HCT116 (cell line): ENCODE results near the gene EARS2. TPM values are rescaled to one million over a fixed set of nuclear protein-coding genes. Genes with fewer than 3 reads are reported as not detected.

Source experiments
- ATAC-seq: fragments of 200-7000 bp; cut with Tn5 transposase; 2 replicates; pipeline ENCODE4 v1.9.1; 2020; ENCODE audit warnings: mild to moderate bottlenecking, moderate library complexity
- BruUV-seq: library from RNA; stranded (reverse); fragments of 400-500 nt; replicated peaks from 2 replicates; lab custom pipeline; 2021; lab: Mats Ljungman, UMichigan
- CTCF ChIA-PET: fragments of 300-600 bp; sonication (Branson Sonifier 250); formaldehyde crosslinking; loops from one replicate; lab custom pipeline; 2021; ENCODE audit warnings: antibody characterized with exemption; lab: Charles Lee
- POLR2A ChIA-PET: fragments of 300-600, 350-600 bp; sonication (Branson Sonifier 250); formaldehyde crosslinking; loops from one replicate; lab custom pipeline; 2021; ENCODE audit warnings: antibody characterized with exemption; lab: Charles Lee
- RAD21 ChIA-PET, 2 experiments: fragments of 300-600 bp; sonication (Branson Sonifier 250); formaldehyde crosslinking; loops; one replicate each; lab custom pipeline; 2023; ENCODE audit warnings: low total read pairs in 2 of 2; ENCODE audit not compliant: uncharacterized antibody in 2 of 2, unreplicated experiment in 2 of 2, low non-redundant PET in 1 of 2; lab: Charles Lee
- DNase-seq: peaks from one replicate; pipeline ENCODE4 v3.0.0-alpha.2; 2010; ENCODE audit warnings: low read depth, low spot score
- H2AFZ ChIP-seq: fragments of 200-600 bp; shearing (Covaris generic), sonication (generic); 2 replicates; pipeline ENCODE4 v1.6.1; 2017; ENCODE audit warnings: low read depth, mixed run types, mixed read lengths, antibody characterized with exemption, low read length; ENCODE audit not compliant: poor library complexity, severe bottlenecking
- H3K27ac ChIP-seq: 2 replicates; pipeline ENCODE4 v1.5.1; 2012; ENCODE audit warnings: low read depth, low read length
- H3K27me3 ChIP-seq: fragments of 200-600 bp; sonication (generic); 2 replicates; pipeline ENCODE4 v1.6.1; 2016; ENCODE audit warnings: mixed run types, low read length, mixed read lengths; ENCODE audit not compliant: insufficient read depth
- H3K36me3 ChIP-seq, 2 experiments: fragments of 200-500 bp in 1 of 2; fragments of 200-600 bp in 1 of 2; sonication (Bioruptor generic) in 1 of 2; sonication (generic) in 1 of 2; 2 replicates each; pipeline versions ENCODE4 v1.5.1 to v1.6.1; 2014 to 2016; ENCODE audit warnings: low read length in 2 of 2, inconsistent platforms in 1 of 2, mixed read lengths in 1 of 2, mixed run types in 1 of 2; ENCODE audit not compliant: insufficient read depth in 2 of 2, control insufficient read depth in 1 of 2
- H3K4me1 ChIP-seq, 2 experiments: fragments of 200-600 bp in 1 of 2; sonication (generic) in 1 of 2; 2 replicates each; pipeline versions ENCODE4 v1.5.1 to v1.6.1; 2012 to 2017; ENCODE audit warnings: low read length in 2 of 2, inconsistent platforms in 1 of 2, mild to moderate bottlenecking in 1 of 2, mixed read lengths in 1 of 2, mixed run types in 1 of 2, moderate library complexity in 1 of 2; ENCODE audit not compliant: insufficient read depth in 2 of 2, control insufficient read depth in 1 of 2
- H3K4me2 ChIP-seq: fragments of 200-600 bp; sonication (generic); 2 replicates; pipeline ENCODE4 v1.6.1; 2017; ENCODE audit warnings: mixed run types, low read length, mixed read lengths
- H3K4me3 ChIP-seq, 2 experiments: fragments of 200-600 bp in 1 of 2; sonication (generic) in 1 of 2; replicated peaks in 1 of 2; 2 replicates each; pipeline ENCODE4 v1.5.1; 2011 to 2016; ENCODE audit warnings: low read length in 2 of 2, control low read depth in 1 of 2, low read depth in 1 of 2, mild to moderate bottlenecking in 1 of 2, mixed read lengths in 1 of 2, mixed run types in 1 of 2
- H3K79me2 ChIP-seq: fragments of 200-600 bp; sonication (generic); 2 replicates; pipeline ENCODE4 v1.6.1; 2017; ENCODE audit warnings: mild to moderate bottlenecking, mixed run types, low read length, moderate library complexity, mixed read lengths; ENCODE audit not compliant: insufficient read depth
- H3K9ac ChIP-seq: fragments of 200-600 bp; sonication (generic); 2 replicates; pipeline ENCODE4 v1.6.1; 2016; ENCODE audit warnings: low read length, mixed read lengths
- H3K9me2 ChIP-seq: fragments of 200-600 bp; sonication (generic), shearing (Covaris generic); 2 replicates; pipeline ENCODE4 v1.6.1; 2017; ENCODE audit warnings: mixed run types, mild to moderate bottlenecking, moderate library complexity; ENCODE audit not compliant: insufficient read depth
- H3K9me3 ChIP-seq, 2 experiments: fragments of 200-500 bp in 1 of 2; fragments of 200-600 bp in 1 of 2; sonication (Bioruptor generic) in 1 of 2; sonication (generic) in 1 of 2; 2 replicates each; pipeline ENCODE4 v1.6.1; 2014 to 2017; ENCODE audit warnings: low read length in 2 of 2, mixed read lengths in 2 of 2, inconsistent platforms in 1 of 2, low read depth in 1 of 2, mild to moderate bottlenecking in 1 of 2, mixed run types in 1 of 2, moderate library complexity in 1 of 2; ENCODE audit not compliant: control insufficient read depth in 1 of 2, insufficient read depth in 1 of 2
- H4K20me1 ChIP-seq: fragments of 200-600 bp; sonication (generic), shearing (Covaris generic); 2 replicates; pipeline ENCODE4 v1.6.1; 2017; ENCODE audit warnings: mixed run types, mild to moderate bottlenecking, moderate library complexity; ENCODE audit not compliant: insufficient read depth
- CBX3 ChIP-seq: IDR thresholded peaks from 2 replicates; pipeline ENCODE4 v1.6.1; 2012; ENCODE audit warnings: low read depth
- ELF1 ChIP-seq: IDR thresholded peaks from 2 replicates; pipeline ENCODE4 v1.6.1; 2012; ENCODE audit warnings: low read depth, borderline replicate concordance
- FOSL1 ChIP-seq: IDR thresholded peaks from 2 replicates; pipeline ENCODE4 v1.6.1; 2012; ENCODE audit warnings: low read depth
- POLR2A ChIP-seq: IDR thresholded peaks from 2 replicates; pipeline ENCODE4 v1.7.0; 2011; ENCODE audit warnings: borderline replicate concordance; ENCODE audit not compliant: insufficient read depth, insufficient read length; ENCODE audit errors: extremely low read depth
- RAD21 ChIP-seq: IDR thresholded peaks from 2 replicates; pipeline ENCODE4 v1.6.1; 2012; ENCODE audit warnings: low read depth, mild to moderate bottlenecking
- SIN3A ChIP-seq: IDR thresholded peaks from 2 replicates; pipeline ENCODE4 v1.6.1; 2012; ENCODE audit warnings: low read depth
- SP1 ChIP-seq: IDR thresholded peaks from 2 replicates; pipeline ENCODE4 v1.6.1; 2012; ENCODE audit warnings: low read depth
- ZFX ChIP-seq: fragments of 450-650 bp; IDR thresholded peaks from 2 replicates; pipeline ENCODE4 v1.6.1; 2017
- ZNF274 ChIP-seq: fragments of 200-500 bp; sonication (Bioruptor generic); IDR thresholded peaks from 2 replicates; pipeline ENCODE4 v1.6.1; 2014; ENCODE audit warnings: mild to moderate bottlenecking, low read depth, low read length, inconsistent platforms
- intact Hi-C: fragments of 100-400 bp; cut with micrococcal nuclease; formaldehyde crosslinking; loops from 2 replicates; pipeline ENCODE4 v1.10.0; 2022
- total RNA-seq: library from RNA; stranded (reverse); gene quantifications from one replicate; pipeline ENCODE4 v1.2.1, GENCODE V29; 2021; ENCODE audit not compliant: unreplicated experiment
- TF ChIP-seq, protein P1 (sequence below): IDR thresholded peaks from 2 replicates; pipeline ENCODE4 v1.6.1; 2012
- TF ChIP-seq, protein P2 (sequence below): IDR thresholded peaks from 2 replicates; pipeline ENCODE4 v1.6.1; 2012

Gene EARS2
- total RNA-seq, 1 experiment from 2014 or later, result 35.6 TPM

DNA sequence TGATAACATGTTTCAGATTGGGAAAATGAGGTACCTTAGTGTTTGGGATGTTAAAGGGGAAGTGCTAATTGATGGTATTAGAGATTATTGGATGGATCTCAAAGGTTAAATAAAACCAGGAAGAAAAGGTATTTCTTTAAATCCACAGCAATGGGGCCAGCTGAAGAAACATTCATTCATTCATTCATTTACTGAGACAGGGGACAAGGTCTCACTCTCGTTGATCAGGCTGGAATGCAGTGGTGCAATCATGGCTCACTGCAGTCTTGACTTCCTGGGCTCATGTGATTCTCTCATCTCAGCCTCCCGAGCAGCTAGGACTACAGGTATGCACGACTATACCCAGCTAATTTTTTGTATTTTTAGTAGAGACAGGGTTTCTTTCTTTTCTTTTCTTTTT lies 19.8 kb downstream of the EARS2 start:
- Histone ChIP-seq H4K20me1 (no peaks in the 10 kb centered on the region), H3K9me2 (no peaks in the 10 kb centered on the region), H3K79me2 (peaks cover 9% of the 10 kb centered on the region; the same call in 1 of the 2 replicates), H3K4me1 (peaks cover 7 to 17% of the 10 kb centered on the region in 2 experiments), H3K36me3 (peaks cover 20 to 26% of the 10 kb centered on the region in 2 experiments), H2AFZ (no peak overlapping the region), H3K4me3 (no peak overlapping the region), H3K9ac (no peak overlapping the region), H3K27ac (no peak overlapping the region), H3K27me3 (no peaks in the 10 kb centered on the region), H3K9me3 (no peaks in the 10 kb centered on the region), H3K4me2 (no peak overlapping the region)
- ChIA-PET CTCF (interaction anchor here (0.9 kb wide), 1 partner anchor 20 kb away, joined by 4 read pairs; the partner anchor contains the start of gene UBFD1), POLR2A (no interaction called here), RAD21 (no interaction called here)
- no TSS peak for BruUV-seq
- TF ChIP-seq RAD21 (no peak), ZFX (no peak), SIN3A (no peak)
- TF ChIP-seq, protein P1, sequence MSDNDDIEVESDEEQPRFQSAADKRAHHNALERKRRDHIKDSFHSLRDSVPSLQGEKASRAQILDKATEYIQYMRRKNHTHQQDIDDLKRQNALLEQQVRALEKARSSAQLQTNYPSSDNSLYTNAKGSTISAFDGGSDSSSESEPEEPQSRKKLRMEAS, result no peak
- TF ChIP-seq, protein P2, sequence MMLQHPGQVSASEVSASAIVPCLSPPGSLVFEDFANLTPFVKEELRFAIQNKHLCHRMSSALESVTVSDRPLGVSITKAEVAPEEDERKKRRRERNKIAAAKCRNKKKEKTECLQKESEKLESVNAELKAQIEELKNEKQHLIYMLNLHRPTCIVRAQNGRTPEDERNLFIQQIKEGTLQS, result no peak
- ATAC-seq (no peak), DNase-seq (no peak)
- intact Hi-C loops, result loop anchor here (10.0 kb wide), 1 partner anchor 63 kb away; no protein-coding TSS in a partner anchor

DNA sequence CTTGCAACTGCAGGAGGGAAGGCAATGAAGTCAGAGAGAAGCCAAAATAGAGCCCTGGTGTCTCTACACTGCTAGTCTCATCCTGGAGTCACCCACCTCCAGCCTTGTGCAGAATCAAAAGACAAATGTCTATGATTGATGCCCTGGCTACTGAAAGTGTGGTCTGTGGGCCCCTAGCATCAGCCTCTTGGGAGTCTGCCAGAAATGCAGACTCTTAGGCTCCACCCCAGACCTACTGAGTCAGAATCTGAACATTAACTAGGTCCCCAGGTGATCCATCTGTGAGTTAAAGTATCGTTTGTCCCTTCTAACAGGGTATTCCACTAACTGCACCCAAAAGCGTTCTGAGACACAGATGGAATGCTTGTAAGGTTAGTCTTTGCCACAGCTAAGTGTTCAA lies 21.2 kb downstream of the EARS2 start:
- no peak for ATAC-seq
- Histone ChIP-seq H3K4me3 (no peak overlapping the region), H3K4me2 (no peak overlapping the region), H3K27me3 (no peaks in the 10 kb centered on the region), H3K9ac (no peak overlapping the region), H4K20me1 (no peaks in the 10 kb centered on the region), H3K9me2 (no peaks in the 10 kb centered on the region), H2AFZ (no peak overlapping the region), H3K9me3 (no peaks in the 10 kb centered on the region), H3K79me2 (peaks cover 5% of the 10 kb centered on the region; the same call in 1 of the 2 replicates), H3K27ac (no peak overlapping the region), H3K4me1 (peaks cover 7 to 17% of the 10 kb centered on the region in 2 experiments), H3K36me3 (peaks cover 20 to 34% of the 10 kb centered on the region in 2 experiments)
- ChIA-PET POLR2A (no interaction called here), CTCF (no interaction called here), RAD21 (no interaction called here)
- no peak for DNase-seq
- TF ChIP-seq SP1, result no peak
- no peak for TF ChIP-seq CBX3
- no peak for TF ChIP-seq ZNF274
- TF ChIP-seq ELF1, result no peak
- TF ChIP-seq POLR2A, result no peak
- TF ChIP-seq FOSL1, result no peak
- no TSS peak for BruUV-seq
- intact Hi-C loops, result loop anchor here (10.0 kb wide), 1 partner anchor 61 kb away; no protein-coding TSS in a partner anchor
